Right hindlimb (tissue), 1 donor: ENCODE data around the gene ZNF433.

Experiments used
- DNase-seq: peaks from one replicate; pipeline ENCODE4 v3.0.0-alpha.2; 2018

The ZNF433 gene

DNA sequence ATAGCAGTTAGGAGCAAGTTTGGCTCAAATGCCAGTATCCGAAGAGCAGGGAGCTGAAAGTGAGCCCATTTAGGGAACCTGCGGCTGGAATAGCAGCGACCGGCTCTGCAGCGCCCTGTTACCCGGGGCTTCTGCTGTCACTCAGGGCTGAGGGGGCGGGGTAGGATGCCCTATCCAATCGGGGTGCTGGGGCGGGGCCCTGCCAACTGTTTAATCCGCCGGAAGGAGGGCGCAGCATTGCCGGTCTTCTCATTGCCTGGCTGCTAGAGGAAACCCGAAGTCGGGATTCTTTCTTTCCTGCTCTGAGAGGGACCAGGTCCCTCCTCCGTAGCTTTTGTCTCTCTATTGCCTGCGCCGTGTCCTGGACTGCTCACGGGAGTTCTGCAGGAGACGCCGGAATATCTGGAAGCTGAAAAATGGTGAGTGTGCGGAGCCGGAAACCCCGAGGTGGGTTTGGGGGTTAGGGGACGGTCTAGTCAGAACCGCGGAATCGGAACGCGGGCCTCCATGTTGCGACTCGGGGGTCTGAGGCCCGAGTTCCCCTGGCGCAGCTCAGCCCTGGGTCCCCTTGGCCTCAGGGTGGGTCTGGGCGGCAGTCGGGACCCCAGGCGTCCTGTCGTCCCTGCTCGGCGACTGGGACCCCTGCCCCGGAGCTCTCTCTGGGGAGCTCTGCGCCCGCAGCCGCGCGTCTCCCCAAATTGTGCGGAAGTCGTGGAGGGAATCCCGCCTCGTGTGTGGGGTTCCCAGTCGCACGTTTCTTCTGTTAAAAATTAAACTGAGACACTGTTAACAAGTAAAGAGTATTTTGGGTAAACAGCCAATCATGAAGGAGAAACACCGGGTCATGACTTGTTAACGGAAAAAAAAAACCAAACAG, 47.8 kb downstream of the ZNF433 start:
- DNase-seq = peak; percentile 96

DNA sequence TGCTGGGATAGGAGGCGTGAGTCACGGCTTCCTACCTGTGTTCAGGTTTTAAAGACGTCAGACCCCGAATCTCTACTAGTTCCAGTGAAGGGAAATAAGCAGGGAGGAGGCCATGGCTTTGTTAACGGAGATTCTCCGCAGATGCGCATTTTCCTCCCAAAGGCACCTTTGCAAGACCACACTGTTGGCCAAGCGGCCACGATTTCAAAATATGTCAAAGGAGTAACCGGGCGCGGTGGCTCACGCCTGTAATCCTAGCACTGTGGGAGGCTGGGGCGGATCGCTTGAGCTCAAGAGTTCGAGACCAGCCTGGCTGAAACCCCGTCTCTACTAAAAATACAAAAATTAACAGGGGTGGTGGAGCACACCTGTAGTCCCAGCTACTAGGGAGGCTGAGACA, 48.7 kb downstream of the ZNF433 start:
- no peak for DNase-seq

DNA sequence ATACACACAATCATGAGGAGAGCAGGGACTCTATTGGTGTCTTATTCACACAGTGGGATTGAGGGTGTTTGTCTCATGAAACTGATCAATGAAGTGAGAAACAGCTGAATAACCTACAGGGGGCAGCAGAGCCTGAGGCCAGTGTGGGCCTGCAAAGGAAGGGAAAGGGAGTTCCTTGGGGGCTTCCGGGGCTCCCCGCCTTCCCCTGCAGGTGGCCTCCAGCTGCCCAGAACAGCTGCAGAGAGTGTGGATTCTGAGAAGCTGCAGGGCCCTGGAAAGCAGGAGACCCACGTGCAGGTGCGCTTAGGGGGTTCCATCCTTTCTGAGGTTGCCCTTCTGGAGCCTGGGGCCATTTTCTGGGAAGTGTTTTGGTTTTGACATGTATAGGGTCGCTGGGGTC, 50.5 kb downstream of the ZNF433 start:
- DNase-seq = peak; percentile 20

DNA sequence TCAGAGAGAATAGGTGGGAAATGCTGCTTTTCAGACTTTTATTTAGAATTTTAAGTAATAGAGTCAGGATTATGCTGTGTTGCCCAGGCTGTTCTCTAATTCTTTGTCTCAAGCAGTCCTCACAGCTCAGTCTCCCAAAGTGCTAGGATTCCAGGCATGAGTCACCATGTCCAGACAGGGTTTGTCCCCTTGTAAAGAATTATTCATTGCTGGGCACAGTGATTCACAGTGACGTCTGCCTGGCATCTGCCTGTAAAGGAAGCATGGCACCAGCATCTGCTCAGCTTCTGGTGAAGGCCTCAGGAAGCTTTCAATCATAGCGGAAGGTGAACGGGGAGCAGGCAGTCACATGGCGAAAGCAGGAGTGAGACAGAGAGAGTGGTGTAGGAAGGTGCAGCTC, 53.0 kb downstream of the ZNF433 start:
- DNase-seq = no peak

DNA sequence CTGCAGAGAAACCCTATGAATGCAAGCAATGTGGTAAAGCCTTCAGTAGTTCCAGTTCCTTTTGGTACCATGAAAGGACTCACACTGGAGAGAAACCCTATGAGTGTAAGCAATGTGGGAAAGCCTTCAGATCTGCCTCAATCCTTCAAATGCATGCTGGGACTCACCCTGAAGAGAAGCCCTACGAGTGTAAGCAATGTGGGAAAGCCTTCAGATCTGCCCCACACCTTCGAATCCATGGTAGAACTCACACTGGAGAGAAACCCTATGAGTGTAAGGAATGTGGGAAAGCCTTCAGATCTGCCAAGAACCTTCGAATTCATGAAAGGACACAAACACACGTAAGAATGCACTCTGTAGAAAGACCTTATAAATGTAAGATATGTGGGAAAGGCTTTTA, 56.0 kb downstream of the ZNF433 start:
- no peak for DNase-seq

DNA sequence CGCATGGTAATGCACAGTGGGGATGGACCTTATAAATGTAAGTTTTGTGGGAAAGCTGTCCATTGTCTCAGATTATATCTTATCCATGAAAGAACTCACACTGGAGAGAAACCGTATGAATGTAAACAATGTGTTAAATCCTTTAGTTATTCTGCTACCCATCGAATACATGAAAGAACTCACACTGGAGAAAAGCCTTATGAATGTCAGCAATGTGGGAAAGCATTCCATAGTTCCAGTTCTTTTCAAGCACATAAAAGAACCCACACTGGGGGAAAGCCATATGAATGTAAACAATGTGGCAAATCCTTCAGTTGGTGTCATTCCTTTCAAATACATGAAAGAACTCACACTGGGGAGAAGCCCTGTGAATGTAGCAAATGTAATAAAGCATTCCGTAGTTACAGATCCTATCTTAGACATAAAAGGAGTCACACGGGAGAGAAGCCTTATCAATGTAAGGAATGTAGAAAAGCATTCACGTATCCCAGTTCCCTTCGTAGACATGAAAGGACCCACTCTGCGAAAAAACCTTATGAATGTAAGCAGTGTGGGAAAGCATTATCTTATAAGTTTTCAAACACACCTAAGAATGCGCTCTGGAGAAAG, 56.9 kb downstream of the ZNF433 start:
- no peak for DNase-seq

DNA sequence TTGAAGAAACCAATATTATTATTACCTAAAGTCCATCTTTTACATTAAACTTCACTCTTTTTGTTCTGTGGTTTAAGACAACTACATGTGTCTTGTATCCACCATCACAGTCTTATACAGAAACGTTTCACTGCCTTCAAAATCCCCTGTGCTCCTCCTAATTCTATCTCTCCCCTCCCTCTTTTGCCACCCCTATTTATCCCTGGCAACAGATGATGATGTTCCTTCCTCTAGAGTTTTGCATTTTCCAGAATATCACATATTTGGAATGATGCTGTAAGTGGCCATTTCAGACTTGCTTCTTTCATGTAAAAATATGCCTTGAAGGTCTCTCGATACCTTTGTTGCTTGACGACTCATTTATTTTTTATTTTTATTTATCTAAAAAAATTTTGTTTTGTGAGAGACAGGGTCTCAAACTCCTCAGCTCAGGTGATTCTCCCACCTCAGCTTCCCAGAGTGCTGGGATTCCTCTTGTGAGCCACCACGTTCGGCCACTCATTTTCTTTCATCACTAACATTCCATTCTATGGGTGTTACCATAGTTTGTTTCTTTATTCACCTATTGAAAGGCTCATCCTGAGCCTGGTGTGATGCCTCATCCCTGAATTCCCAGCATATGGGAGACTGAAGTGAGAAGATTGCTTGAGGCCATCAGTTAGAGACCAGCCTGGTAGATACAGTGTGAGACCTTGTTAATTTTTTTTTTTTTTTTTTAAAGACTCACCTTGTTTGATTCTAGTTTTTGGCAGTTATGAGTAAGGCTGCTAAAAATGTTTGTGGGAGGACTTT, 62.3 kb downstream of the ZNF433 start:
- DNase-seq = no peak

DNA sequence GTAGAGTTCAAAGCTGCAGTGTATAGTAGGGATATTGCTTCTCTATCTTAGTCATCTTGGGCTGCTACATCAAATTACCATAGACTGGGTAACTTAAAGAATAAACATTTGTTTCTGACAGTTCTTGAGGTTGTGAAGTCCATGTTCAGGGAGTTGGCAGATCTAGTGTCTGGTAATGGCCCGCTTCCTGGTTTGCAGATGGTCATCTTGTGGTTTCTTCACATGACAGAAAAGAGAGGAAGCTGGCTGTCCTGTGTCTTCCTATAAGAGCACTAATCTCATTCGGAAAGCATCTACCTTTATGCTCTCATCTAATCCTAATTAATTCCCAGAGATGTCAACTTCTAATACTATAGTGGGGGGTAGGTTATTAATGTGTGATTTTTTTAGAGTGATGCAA, 64.4 kb downstream of the ZNF433 start:
- DNase-seq = no peak

DNA sequence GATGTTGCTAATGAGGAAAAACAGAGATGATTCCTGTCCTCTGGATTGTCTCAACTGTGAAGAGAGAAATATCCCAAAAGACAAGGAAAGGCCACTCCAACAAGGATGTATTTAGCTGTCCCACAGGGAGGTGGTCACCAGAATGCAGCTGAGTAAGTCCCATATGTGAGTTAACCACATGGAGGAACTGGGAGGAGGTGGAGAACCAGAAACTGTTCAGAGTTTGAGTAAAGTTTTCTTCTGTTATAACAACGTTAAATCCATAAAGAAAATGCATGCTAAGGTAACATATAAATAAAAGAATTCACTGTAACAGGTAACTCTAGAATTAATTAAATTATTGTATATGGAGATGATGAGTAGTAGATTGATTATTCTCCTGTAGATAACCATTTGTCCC, 65.3 kb downstream of the ZNF433 start:
- DNase-seq = no peak

DNA sequence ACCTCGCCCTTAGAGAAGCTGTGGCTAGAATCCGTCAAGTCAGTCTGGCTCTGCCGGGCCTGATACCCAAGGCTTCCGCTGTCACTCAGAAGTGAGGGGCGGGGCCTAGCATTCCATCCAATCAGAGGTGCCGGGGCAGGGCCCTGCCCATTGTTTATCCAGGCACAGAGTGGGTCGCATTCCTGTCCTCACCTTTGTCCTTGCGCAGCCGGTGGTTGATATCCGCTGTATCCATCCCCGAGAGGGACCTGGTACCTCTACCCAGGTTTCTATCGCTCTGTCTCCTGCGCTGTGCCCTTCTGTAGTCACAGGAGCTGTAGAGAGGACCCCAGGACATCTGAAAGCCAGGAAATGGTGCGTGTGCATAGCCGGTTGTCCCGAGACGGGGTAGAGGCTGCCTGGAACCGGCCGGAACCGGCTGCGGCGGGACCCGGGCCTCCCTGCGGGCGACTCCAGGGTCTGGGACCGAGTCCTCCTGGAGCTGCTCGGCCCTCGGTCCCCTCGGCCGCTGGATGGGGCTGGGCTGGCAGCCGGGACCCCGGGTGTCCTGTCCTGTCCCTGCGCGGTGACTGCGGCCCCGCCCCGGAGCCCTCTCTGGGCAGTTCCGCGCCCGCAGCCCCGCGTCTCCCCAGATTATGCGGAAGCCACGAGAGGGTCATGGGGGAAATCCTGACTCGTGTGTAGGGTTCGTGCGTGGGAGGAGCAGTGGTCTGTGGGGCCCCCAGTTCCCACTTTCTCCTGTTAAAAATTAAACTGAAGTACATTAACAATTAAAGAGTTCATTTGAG, 70.4 kb downstream of the ZNF433 start, which contains the start of gene ZNF763:
Gene ZNF763, plus strand, starts transcription at position 183 of the 788 bp plus-strand sequence. Its CDS starts 169 bp downstream, at position 352.
- peak; percentile 92 for DNase-seq
